ENCODE results near the gene BHMT. TPM values are rescaled to one million over a fixed set of nuclear protein-coding genes. Genes with fewer than 3 reads are reported as not detected.
A peak's percentile ranks its signal among the peaks of the same experiment; 100 is the strongest.

The BHMT gene
- total RNA-seq, 1 donor from 2014 or later, result not detected

GRCh38 chr5:79077680-79078365, 33.8 kb upstream of the BHMT start:
- Mint-ChIP-seq H3K4me3 (ENCODE audit: unreplicated experiment) (no peak overlapping the region), H3K9me3 (ENCODE audit: unreplicated experiment) (peaks cover 16% of the 10 kb centered on the region), H3K27ac (ENCODE audit: unreplicated experiment) (no peak overlapping the region), H3K27me3 (ENCODE audit: low read depth, unreplicated experiment) (peaks cover 2% of the 10 kb centered on the region), H3K36me3 (ENCODE audit: low read depth, unreplicated experiment) (peaks cover 4% of the 10 kb centered on the region), H3K4me1 (ENCODE audit: low read depth, unreplicated experiment) (peaks cover 22% of the 10 kb centered on the region)
- Histone ChIP-seq H3K9ac (ENCODE audit: low read length) (no peak overlapping the region), H3K4me3 (ENCODE audit: insufficient read depth, low read depth, low read length) (no peak overlapping the region), H3K27ac (ENCODE audit: low read depth, low read length) (no peak overlapping the region), H3K4me2 (ENCODE audit: low read length) (no peak overlapping the region), H3K4me1 (ENCODE audit: insufficient read depth, low read length) (no peaks in the 10 kb centered on the region), H3K36me3 (ENCODE audit: insufficient read depth, low read length) (no peaks in the 10 kb centered on the region), H4K20me1 (ENCODE audit: insufficient read depth, low read length) (no peaks in the 10 kb centered on the region), H3K9me3 (ENCODE audit: insufficient read depth, low read depth, low read length) (peaks cover 6% of the 10 kb centered on the region), H3K79me2 (ENCODE audit: insufficient read depth, low read length) (no peaks in the 10 kb centered on the region), H2AFZ (ENCODE audit: low read depth, low read length) (no peak overlapping the region), H3K27me3 (ENCODE audit: insufficient read depth, low read length) (no peaks in the 10 kb centered on the region)
- peak; percentile 31 for DNase-seq (ENCODE audit: low read depth)
- no peak for FAIRE-seq
- no peak for TF ChIP-seq EZH2 (IDR thresholded peaks at IDR 0.05; ENCODE audit: insufficient read depth, low read length)
- no peak for TF ChIP-seq CTCF (IDR thresholded peaks at IDR 0.05; ENCODE audit: insufficient read depth, low read depth, low read length)

- peaks cover 2% of the 10 kb centered on the region for H3K27me3 Mint-ChIP-seq (ENCODE audit: low read depth, unreplicated experiment)
- Histone ChIP-seq H3K27ac (ENCODE audit: low read depth, low read length) (no peak overlapping the region), H3K36me3 (ENCODE audit: insufficient read depth, low read length) (no peaks in the 10 kb centered on the region), H2AFZ (ENCODE audit: low read depth, low read length) (no peak overlapping the region), H4K20me1 (ENCODE audit: insufficient read depth, low read length) (no peaks in the 10 kb centered on the region), H3K27me3 (ENCODE audit: insufficient read depth, low read length) (no peaks in the 10 kb centered on the region), H3K4me1 (ENCODE audit: insufficient read depth, low read length) (no peaks in the 10 kb centered on the region), H3K4me2 (ENCODE audit: low read length) (no peak overlapping the region), H3K9ac (ENCODE audit: low read length) (no peak overlapping the region), H3K4me3 (ENCODE audit: insufficient read depth, low read depth, low read length) (no peak overlapping the region), H3K79me2 (ENCODE audit: insufficient read depth, low read length) (no peaks in the 10 kb centered on the region), H3K9me3 (ENCODE audit: insufficient read depth, low read depth, low read length) (no peaks in the 10 kb centered on the region)
- no peaks in the 10 kb centered on the region for H3K36me3 Mint-ChIP-seq (ENCODE audit: low read depth, unreplicated experiment)
- DNase-seq (ENCODE audit: low read depth), result no peak
- H3K4me3 Mint-ChIP-seq (ENCODE audit: unreplicated experiment), result no peak overlapping the region
- FAIRE-seq, result no peak
- TF ChIP-seq CTCF (IDR thresholded peaks at IDR 0.05; ENCODE audit: insufficient read depth, low read depth, low read length), result no peak
- peaks cover 15% of the 10 kb centered on the region for H3K4me1 Mint-ChIP-seq (ENCODE audit: low read depth, unreplicated experiment)
- H3K27ac Mint-ChIP-seq (ENCODE audit: unreplicated experiment), result no peak overlapping the region
- peaks cover 4% of the 10 kb centered on the region for H3K9me3 Mint-ChIP-seq (ENCODE audit: unreplicated experiment)
Measured at GRCh38 chr5:79080804-79081203, 30.8 kb upstream of the BHMT start.

GRCh38 chr5:79081779-79082178, 29.8 kb upstream of the BHMT start:
- Mint-ChIP-seq H3K27ac (ENCODE audit: unreplicated experiment) (no peak overlapping the region), H3K9me3 (ENCODE audit: unreplicated experiment) (peaks cover 4% of the 10 kb centered on the region), H3K4me3 (ENCODE audit: unreplicated experiment) (no peak overlapping the region), H3K4me1 (ENCODE audit: low read depth, unreplicated experiment) (peaks cover 16% of the 10 kb centered on the region), H3K27me3 (ENCODE audit: low read depth, unreplicated experiment) (peaks cover 2% of the 10 kb centered on the region), H3K36me3 (ENCODE audit: low read depth, unreplicated experiment) (no peaks in the 10 kb centered on the region)
- DNase-seq (ENCODE audit: low read depth), result no peak
- no peaks in the 10 kb centered on the region for H4K20me1 ChIP-seq (ENCODE audit: insufficient read depth, low read length)
- TF ChIP-seq CTCF (IDR thresholded peaks at IDR 0.05; ENCODE audit: insufficient read depth, low read depth, low read length), result no peak
- no peak for TF ChIP-seq EZH2 (IDR thresholded peaks at IDR 0.05; ENCODE audit: insufficient read depth, low read length)
- H3K79me2 ChIP-seq (ENCODE audit: insufficient read depth, low read length), result no peaks in the 10 kb centered on the region
- H3K27ac ChIP-seq (ENCODE audit: low read depth, low read length), result no peak overlapping the region
- no peaks in the 10 kb centered on the region for H3K4me1 ChIP-seq (ENCODE audit: insufficient read depth, low read length)
- no peak for FAIRE-seq
- no peak overlapping the region for H3K4me3 ChIP-seq (ENCODE audit: insufficient read depth, low read depth, low read length)
- no peaks in the 10 kb centered on the region for H3K9me3 ChIP-seq (ENCODE audit: insufficient read depth, low read depth, low read length)
- H3K27me3 ChIP-seq (ENCODE audit: insufficient read depth, low read length), result no peaks in the 10 kb centered on the region
- H3K36me3 ChIP-seq (ENCODE audit: insufficient read depth, low read length), result no peaks in the 10 kb centered on the region
- H3K9ac ChIP-seq (ENCODE audit: low read length), result no peak overlapping the region
- no peak overlapping the region for H3K4me2 ChIP-seq (ENCODE audit: low read length)
- H2AFZ ChIP-seq (ENCODE audit: low read depth, low read length), result no peak overlapping the region

Data from astrocyte (in vitro differentiated cells and primary cell).